ENCODE measurements around the gene ALDH1B1.

GRCh38 chr9:38415856-38416255 lies 23.4 kb downstream of the ALDH1B1 start:
- no peak for TF ChIP-seq KDM5A (IDR thresholded peaks at IDR 0.05; ENCODE audit: borderline replicate concordance, low read length)
- TF ChIP-seq POLR2A (IDR thresholded peaks at IDR 0.05; ENCODE audit: insufficient read depth in 1 of 2, low read depth in 2 of 2, low read length in 2 of 2): no peak
- no peak for TF ChIP-seq ZBTB42 (CRISPR knock-in tag; IDR thresholded peaks at IDR 0.05)
- TF ChIP-seq EZH2 (conservative IDR thresholded peaks at IDR 0.05; ENCODE audit: low read depth, low read length): no peak
- TF ChIP-seq ZNF24 (IDR thresholded peaks at IDR 0.05): no peak
- no peak for TF ChIP-seq MAZ (IDR thresholded peaks at IDR 0.05; ENCODE audit: borderline replicate concordance, low read depth, low read length)
- TF ChIP-seq MAZ (CRISPR knock-in tag; IDR thresholded peaks at IDR 0.05; ENCODE audit: low read depth): no peak
- no peak for TF ChIP-seq TCF7 (IDR thresholded peaks at IDR 0.05; ENCODE audit: low read depth)
- TF ChIP-seq DR1 (CRISPR knock-in tag; IDR thresholded peaks at IDR 0.05): no peak
- no peak for TF ChIP-seq CHD4 (IDR thresholded peaks at IDR 0.05; ENCODE audit: borderline replicate concordance, low read length)
- TF ChIP-seq NFAT5 (CRISPR knock-in tag; IDR thresholded peaks at IDR 0.05): no peak
- no peak for TF ChIP-seq E2F1 (CRISPR knock-in tag; IDR thresholded peaks at IDR 0.05)
- no peak for TF ChIP-seq CTCF (CRISPR knock-in tag; IDR thresholded peaks at IDR 0.05)
- TF ChIP-seq BRCA1 (CRISPR knock-in tag; IDR thresholded peaks at IDR 0.05): no peak

Data from HepG2 (cell line).